ENCODE data around the gene HS6ST1. TPM values are rescaled to one million over a fixed set of nuclear protein-coding genes. Genes with fewer than 3 reads are reported as not detected.

Gene HS6ST1
- polyA plus RNA-seq, 1 experiment, result 22.4 TPM

DNA sequence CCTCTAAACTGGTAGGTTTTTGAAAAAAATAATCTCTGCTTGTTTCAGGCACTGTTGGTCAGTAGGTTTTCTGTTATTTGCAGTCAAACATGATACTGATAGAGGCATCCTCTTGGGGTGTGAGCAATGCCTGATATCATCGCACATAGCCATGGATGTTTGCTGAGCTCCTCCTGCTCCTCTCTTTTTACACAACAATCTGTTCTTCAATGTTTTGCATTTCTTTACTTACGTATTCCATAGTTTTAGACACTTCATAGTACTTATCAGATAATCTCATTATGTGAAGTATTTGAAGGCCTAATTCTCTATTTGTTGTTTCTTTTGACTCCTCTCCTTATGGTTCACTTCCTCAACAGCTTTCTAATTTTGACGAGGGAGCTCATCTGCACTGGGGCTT lies 23.0 kb upstream of the HS6ST1 start:
- Histone ChIP-seq H3K4me3 (ENCODE audit: low read depth, low read length) (no peak overlapping the region), H3K27me3 (ENCODE audit: control insufficient read depth, insufficient read depth, low read length) (no peaks in the 10 kb centered on the region), H3K27ac (ENCODE audit: low read depth, low read length) (no peak overlapping the region), H3K9me3 (ENCODE audit: control insufficient read depth, insufficient read depth, low read length) (peaks cover 9% of the 10 kb centered on the region)
- no peak for DNase-seq (ENCODE audit: low read depth, low spot score)
- CTCF ChIA-PET, result interaction anchor here (0.6 kb wide), 1 partner anchor 473 kb away, joined by 3 read pairs; no protein-coding TSS in a partner anchor
- TF ChIP-seq, protein P1, sequence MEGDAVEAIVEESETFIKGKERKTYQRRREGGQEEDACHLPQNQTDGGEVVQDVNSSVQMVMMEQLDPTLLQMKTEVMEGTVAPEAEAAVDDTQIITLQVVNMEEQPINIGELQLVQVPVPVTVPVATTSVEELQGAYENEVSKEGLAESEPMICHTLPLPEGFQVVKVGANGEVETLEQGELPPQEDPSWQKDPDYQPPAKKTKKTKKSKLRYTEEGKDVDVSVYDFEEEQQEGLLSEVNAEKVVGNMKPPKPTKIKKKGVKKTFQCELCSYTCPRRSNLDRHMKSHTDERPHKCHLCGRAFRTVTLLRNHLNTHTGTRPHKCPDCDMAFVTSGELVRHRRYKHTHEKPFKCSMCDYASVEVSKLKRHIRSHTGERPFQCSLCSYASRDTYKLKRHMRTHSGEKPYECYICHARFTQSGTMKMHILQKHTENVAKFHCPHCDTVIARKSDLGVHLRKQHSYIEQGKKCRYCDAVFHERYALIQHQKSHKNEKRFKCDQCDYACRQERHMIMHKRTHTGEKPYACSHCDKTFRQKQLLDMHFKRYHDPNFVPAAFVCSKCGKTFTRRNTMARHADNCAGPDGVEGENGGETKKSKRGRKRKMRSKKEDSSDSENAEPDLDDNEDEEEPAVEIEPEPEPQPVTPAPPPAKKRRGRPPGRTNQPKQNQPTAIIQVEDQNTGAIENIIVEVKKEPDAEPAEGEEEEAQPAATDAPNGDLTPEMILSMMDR (IDR thresholded peaks at IDR 0.05; ENCODE audit: low read depth, low read length), result no peak
- POLR2A ChIA-PET, result no interaction called here

DNA sequence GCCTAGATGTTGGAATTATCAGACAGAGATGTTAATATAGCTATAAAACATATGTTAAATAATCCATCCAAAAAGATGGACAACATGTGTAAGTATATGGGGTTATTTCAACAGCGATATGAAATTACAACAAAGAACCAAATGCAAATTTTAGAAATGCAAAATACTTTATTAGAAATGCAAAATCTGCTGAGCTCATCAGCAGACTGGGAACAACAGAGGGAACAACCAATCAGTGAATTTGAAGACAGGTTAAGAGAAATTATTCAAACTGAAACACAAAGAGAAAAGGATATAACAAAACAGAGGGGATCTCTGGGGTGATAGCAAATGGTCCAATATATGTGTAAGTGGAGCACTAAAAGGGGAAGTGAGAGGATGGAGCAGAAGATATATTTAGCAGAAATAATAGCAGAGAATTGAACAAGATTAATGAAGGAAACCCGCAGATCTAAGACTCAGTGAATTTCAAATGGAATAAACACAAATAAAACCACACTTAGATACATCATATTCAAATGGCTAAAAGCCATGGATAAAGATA lies 13.5 kb upstream of the HS6ST1 start:
- CTCF ChIA-PET, result interaction anchor here (1.1 kb wide), 2 partner anchors 11 to 423 kb away, joined by 3 to 4 read pairs; no protein-coding TSS in a partner anchor
- Histone ChIP-seq H3K27me3 (ENCODE audit: control insufficient read depth, insufficient read depth, low read length) (no peaks in the 10 kb centered on the region), H3K4me3 (ENCODE audit: low read depth, low read length) (no peak overlapping the region), H3K27ac (ENCODE audit: low read depth, low read length) (no peak overlapping the region), H3K9me3 (ENCODE audit: control insufficient read depth, insufficient read depth, low read length) (peaks cover 9% of the 10 kb centered on the region)
- no peak for DNase-seq (ENCODE audit: low read depth, low spot score)
- POLR2A ChIA-PET, result no interaction called here
- TF ChIP-seq, protein P1 (IDR thresholded peaks at IDR 0.05; ENCODE audit: low read depth, low read length), result no peak

DNA sequence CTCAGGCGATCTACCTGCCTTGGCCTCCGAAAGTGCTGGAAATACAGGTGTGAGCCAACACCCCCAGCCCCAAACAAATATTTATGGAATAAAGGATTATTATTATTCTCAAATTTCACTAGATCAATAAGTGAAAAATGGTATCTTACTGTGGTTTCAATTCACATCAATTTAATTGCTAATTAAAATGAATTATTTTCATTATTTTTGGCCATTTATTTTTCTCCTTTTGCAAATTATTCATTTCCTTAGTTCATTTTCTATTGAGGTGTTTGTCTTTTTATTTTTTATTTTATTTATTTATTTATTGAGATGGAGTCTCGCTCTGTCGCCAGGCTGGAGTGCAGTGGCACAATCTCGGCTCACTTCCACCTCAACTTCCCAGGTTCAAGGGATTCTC lies 11.9 kb upstream of the HS6ST1 start:
- no peak for DNase-seq (ENCODE audit: low read depth, low spot score)
- Histone ChIP-seq H3K27ac (ENCODE audit: low read depth, low read length) (no peak overlapping the region), H3K4me3 (ENCODE audit: low read depth, low read length) (no peak overlapping the region), H3K9me3 (ENCODE audit: control insufficient read depth, insufficient read depth, low read length) (peaks cover 5% of the 10 kb centered on the region), H3K27me3 (ENCODE audit: control insufficient read depth, insufficient read depth, low read length) (no peaks in the 10 kb centered on the region)
- ChIA-PET POLR2A (no interaction called here), CTCF (interaction anchor here (2.1 kb wide), 1 partner anchor 9 kb away, joined by 5 read pairs; no protein-coding TSS in a partner anchor)
- TF ChIP-seq, protein P1 (IDR thresholded peaks at IDR 0.05; ENCODE audit: low read depth, low read length), result no peak

DNA sequence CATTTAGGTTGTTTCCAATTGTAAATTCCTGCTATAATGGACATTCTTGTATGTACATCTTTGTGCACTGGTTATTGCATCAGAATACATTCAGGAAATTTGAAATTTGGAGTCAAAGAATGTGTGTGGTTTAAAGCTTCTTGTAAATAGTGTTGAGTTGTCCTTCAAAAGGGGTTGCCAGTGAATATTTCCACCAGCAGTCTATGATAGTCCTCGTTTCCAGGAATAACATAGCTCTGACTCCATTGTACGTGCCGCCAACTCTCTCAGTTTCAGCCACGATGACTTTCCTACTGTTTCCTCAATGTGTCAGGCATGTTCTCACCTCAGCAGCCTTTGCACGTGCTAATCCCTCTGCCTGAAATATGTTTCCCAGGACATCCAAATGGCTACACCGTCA lies 10.9 kb upstream of the HS6ST1 start:
- ChIA-PET POLR2A (interaction anchor here (1.6 kb wide), 1 partner anchor 46 kb away, joined by 3 read pairs; no protein-coding TSS in a partner anchor), CTCF (interaction anchor here (2.1 kb wide), 1 partner anchor 8 kb away, joined by 5 read pairs; no protein-coding TSS in a partner anchor)
- Histone ChIP-seq H3K27me3 (ENCODE audit: control insufficient read depth, insufficient read depth, low read length) (no peaks in the 10 kb centered on the region), H3K9me3 (ENCODE audit: control insufficient read depth, insufficient read depth, low read length) (peaks cover 5% of the 10 kb centered on the region), H3K27ac (ENCODE audit: low read depth, low read length) (peak overlapping the region; percentile 39), H3K4me3 (ENCODE audit: low read depth, low read length) (no peak overlapping the region)
- DNase-seq (ENCODE audit: low read depth, low spot score), result no peak
- TF ChIP-seq, protein P1 (IDR thresholded peaks at IDR 0.05; ENCODE audit: low read depth, low read length), result no peak

DNA sequence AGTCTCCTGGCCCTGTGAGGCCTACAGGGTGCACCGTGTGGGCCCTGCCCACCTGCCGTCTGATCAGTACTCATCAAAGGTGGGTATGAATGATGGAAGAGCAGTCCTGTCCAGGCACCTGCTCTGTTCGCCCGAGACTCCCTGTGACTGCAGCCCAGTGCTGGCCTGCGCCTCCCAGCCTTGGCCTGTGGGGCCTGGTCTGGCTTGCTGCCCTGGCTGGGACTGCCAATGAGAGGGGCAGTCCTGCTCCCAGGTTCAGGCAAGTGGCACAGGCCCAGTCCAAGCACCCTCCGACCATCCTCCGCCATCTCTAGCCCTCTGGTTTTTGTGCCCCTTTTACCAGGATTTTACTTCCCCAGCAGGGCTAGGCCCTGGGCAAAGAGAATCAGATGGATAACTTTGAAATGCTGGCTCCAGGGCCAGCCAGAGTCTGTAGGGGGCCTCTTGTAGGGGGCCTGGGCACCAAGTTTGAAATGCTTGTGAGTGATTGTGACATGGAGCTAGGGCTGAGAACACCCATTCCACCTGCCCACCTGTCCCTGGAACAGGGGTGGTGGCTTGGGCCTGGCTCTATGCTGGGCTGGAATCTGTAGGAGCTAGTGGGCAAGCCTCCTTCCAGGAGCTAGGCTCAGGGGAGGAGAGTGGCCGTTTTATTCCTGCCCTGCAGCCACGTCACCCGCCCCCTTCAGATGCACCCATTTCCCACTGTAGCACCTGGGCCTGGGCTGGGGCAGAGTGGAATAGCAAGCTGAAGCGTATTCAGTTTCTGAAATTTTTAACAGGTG lies 8.7 kb upstream of the HS6ST1 start:
- ChIA-PET POLR2A (no interaction called here), CTCF (interaction anchor here (1.6 kb wide), 1 partner anchor 409 kb away, joined by 5 read pairs; no protein-coding TSS in a partner anchor)
- H3K27ac ChIP-seq (ENCODE audit: low read depth, low read length), result no peak overlapping the region
- TF ChIP-seq, protein P1 (IDR thresholded peaks at IDR 0.05; ENCODE audit: low read depth, low read length), result no peak
- no peaks in the 10 kb centered on the region; the same call in 1 of the 2 replicates for H3K9me3 ChIP-seq (ENCODE audit: control insufficient read depth, insufficient read depth, low read length)
- H3K4me3 ChIP-seq (ENCODE audit: low read depth, low read length), result no peak overlapping the region
- no peak for DNase-seq (ENCODE audit: low read depth, low spot score)
- no peaks in the 10 kb centered on the region for H3K27me3 ChIP-seq (ENCODE audit: control insufficient read depth, insufficient read depth, low read length)
